Endothelial cell (in vitro differentiated cells): Measurements from ENCODE around the gene SLC17A5. TPM values are rescaled to one million over a fixed set of nuclear protein-coding genes. Genes with fewer than 3 reads are reported as not detected.

Experiments used
- DNase-seq: peaks from one replicate; pipeline ENCODE4 v3.0.0; 2021; ENCODE audit warnings: low spot score
- H3K27ac Mint-ChIP-seq: one replicate; pipeline ENCODE4 v1.8.0; 2021; ENCODE audit warnings: mixed read lengths, inconsistent platforms; ENCODE audit not compliant: unreplicated experiment
- H3K27me3 Mint-ChIP-seq: one replicate; pipeline ENCODE4 v1.8.0; 2021; ENCODE audit warnings: mild to moderate bottlenecking, moderate library complexity, mixed read lengths, inconsistent platforms; ENCODE audit not compliant: unreplicated experiment
- H3K36me3 Mint-ChIP-seq: one replicate; pipeline ENCODE4 v1.8.0; 2021; ENCODE audit warnings: mild to moderate bottlenecking, low read depth, mixed read lengths, inconsistent platforms; ENCODE audit not compliant: unreplicated experiment
- H3K4me1 Mint-ChIP-seq: one replicate; pipeline ENCODE4 v1.8.0; 2021; ENCODE audit warnings: mild to moderate bottlenecking, mixed read lengths, inconsistent platforms; ENCODE audit not compliant: unreplicated experiment
- H3K4me3 Mint-ChIP-seq: one replicate; pipeline ENCODE4 v1.8.0; 2021; ENCODE audit warnings: mild to moderate bottlenecking, mixed read lengths, inconsistent platforms; ENCODE audit not compliant: unreplicated experiment
- H3K9me3 Mint-ChIP-seq: one replicate; pipeline ENCODE4 v1.8.0; 2021; ENCODE audit warnings: mixed read lengths, inconsistent platforms; ENCODE audit not compliant: unreplicated experiment
- CTCF ChIP-seq: fragments of 200-600 bp; sonication (generic); IDR thresholded peaks from one replicate; pipeline ENCODE4 v1.5.0; 2021; ENCODE audit warnings: antibody characterized with exemption; ENCODE audit not compliant: unreplicated experiment
- total RNA-seq: library from RNA; stranded (reverse); fragmentation: NEBNext Ultra II Directional; extraction: Animal tissue kit (Norgen Biotek cat#: 25700); gene quantifications from one replicate; pipeline ENCODE4 v1.2.1, GENCODE V29; 2021; ENCODE audit not compliant: unreplicated experiment

The SLC17A5 gene
- total RNA-seq, 1 donor from 2014 or later, result 17.5 TPM

- TF ChIP-seq CTCF, result no peak
- Mint-ChIP-seq H3K27ac (no peak overlapping the region), H3K27me3 (no peaks in the 10 kb centered on the region)
Measured at GRCh38 chr6:73547036-73547435, 106.8 kb downstream of the SLC17A5 start.

More at GRCh38 chr6:73547036-73547435, 106.8 kb downstream of the SLC17A5 start:
- Mint-ChIP-seq H3K4me3 (no peak overlapping the region), H3K36me3 (no peaks in the 10 kb centered on the region), H3K4me1 (no peaks in the 10 kb centered on the region), H3K9me3 (no peaks in the 10 kb centered on the region)
- DNase-seq, result no peak

Other genes with a start within 250 kb of the SLC17A5 start
- gene CGAS, start 201.7 kb downstream of the SLC17A5 start, total RNA-seq, result 1.8 TPM
- gene MTO1, start 192.3 kb downstream of the SLC17A5 start, total RNA-seq, result 23.8 TPM
- gene EEF1A1, start 133.0 kb downstream of the SLC17A5 start, total RNA-seq, result 13,000 TPM
- 60.2 TPM for gene CD109, start 42.2 kb upstream of the SLC17A5 start, total RNA-seq